HG02642 (cell line): ENCODE measurements around the gene BRK1.
"Not testable (repeated sequence)": the region's sequence is repeated elsewhere in the genome, so short reads cannot be mapped to it uniquely, and the experiment has no call there.

Source experiments
- ATAC-seq: cut with Tn5 transposase; IDR thresholded peaks from one replicate; pipeline ENCODE4 v1.9.1; 2021; ENCODE audit warnings: mild to moderate bottlenecking; ENCODE audit not compliant: unreplicated experiment, poor library complexity

Gene BRK1

GRCh38 chr3:10175334-10175733, 59.9 kb downstream of the BRK1 start:
- not testable (repeated sequence) for ATAC-seq

DNA sequence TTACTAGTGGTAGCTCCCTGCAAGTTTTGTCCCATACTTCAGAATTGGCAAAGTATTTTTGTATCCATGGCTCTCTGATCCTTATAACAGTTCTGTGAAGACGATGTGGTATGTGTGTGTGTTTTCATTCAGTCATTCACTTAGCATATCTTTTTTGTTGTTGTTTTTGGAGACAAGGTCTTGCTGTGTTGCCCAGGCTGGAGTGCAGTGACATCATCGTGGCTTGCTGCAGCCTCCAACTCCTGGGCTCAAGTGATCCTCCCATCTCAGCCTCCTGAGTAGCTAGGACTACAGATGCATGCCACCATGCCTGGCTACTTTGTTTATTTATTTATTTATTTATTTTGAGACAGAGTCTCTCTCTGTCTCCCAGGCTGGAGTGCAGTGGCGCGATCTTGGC, 60.7 kb downstream of the BRK1 start:
- not testable (repeated sequence) for ATAC-seq
